Middle frontal gyrus (tissue), 1 donor: ENCODE data around the gene ASB13.

ENCODE experiments used
- DNase-seq: peaks from one replicate; pipeline ENCODE4 v3.0.0-alpha.2; 2015; ENCODE audit warnings: low spot score; ENCODE audit errors: extremely low spot score

ASB13 gene

DNA sequence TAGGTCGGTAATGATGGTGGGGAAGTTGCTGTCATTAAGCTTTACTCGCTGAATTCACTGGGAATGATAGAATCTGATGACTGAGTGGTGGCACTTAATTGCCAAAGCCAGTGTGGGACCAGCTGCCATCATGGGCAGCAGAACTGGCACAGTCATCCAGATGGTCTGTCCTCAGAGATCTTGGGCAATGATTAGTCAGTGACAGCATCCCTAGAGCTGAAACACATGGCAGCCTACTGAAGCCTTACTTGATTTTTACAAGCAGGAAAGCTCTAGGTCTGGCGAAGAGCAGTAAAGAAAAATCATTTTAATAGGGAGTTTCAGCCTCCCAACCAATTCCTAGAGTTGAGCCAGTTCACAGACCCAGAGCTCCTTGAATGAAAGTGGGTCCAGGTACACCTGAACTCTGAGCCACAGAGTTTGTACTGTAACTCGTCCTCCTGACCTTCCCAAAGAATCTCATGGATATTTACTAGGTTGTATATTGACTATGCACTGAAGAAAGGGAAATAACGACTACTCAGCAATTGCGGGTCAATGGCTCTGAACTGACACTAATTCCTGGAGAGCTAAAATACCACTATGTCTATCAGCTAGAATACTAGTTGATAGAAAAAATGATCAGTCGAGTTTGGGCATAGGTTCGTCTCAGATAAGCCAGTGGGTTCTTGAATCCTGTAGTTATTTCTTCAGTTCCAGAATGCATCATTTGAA, 4.4 kb upstream of the ASB13 start:
- no peak for DNase-seq

DNA sequence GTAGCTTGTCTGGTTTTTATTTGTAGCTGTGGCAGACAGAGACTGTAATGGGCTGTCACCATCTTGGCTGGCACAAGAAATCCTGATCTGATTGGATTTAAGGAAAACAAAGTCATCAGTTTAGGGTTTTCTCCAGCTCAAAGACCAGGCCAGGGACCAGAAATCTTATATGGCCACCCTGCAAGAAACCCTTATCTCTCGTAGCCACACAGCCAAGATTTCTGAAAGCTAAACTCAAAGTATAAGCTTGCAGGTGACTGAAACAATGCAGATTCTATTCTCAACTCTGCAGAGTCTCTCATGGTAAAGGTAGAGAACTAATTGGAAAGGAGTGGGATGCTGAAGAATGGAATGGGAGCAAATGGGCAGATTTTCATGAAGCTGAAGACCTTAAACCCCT, 3.2 kb upstream of the ASB13 start:
- no peak for DNase-seq

DNA sequence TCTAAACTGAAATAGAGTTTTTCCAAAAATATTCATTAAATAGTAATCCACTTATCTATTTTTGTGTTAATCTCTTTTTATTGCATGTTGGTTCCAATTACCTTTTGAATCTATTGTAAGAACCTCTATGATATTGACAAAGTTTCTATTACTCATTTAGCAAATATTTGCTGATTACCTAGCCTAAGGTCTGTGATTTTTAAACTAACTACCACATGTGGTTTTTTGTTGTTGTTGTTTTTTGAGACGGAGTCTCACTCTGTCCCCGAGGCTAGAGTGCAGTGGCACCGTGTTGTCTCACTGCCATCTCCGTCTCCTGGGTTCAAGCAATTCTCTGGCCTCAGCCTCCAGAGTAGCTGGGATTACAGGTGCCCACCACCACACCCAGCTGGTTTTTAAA, 2.0 kb upstream of the ASB13 start:
- no peak for DNase-seq

DNA sequence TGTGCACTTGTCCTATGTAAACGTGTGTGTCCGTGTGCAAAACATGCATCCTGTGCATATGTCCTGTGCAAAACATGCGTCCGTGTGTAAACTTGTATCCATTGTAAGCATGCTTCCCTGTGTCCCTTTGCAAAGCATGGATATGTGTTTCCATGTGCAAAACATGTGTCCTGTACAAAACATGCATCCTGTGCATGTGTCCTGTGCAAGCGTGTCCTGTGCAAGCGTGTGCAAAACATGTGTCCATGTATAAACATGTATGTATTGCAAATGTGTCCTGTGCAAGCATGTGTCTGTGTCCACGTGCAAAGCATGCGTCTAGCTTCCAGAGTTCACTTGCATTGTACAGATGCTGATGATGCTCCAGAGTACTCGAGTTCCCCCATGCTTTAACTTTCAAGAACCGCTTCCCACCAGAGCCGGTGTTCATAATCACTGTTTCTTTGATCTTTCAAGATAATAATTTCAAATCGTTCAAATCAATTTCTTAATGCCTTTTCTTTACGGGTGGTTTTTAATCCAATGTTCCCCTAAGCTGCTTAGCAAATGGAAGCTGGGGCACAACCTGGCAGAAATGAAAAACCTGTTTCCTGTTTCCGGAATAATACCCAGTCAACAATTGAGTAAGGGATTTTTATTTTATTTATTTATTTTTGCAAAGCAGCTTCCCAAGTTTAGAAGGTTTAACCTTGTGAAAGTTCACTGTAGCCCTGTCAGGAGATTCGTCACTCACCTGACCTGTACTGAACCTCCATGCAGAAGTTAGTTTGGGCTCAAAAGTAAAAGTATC, 641 bp upstream of the ASB13 start:
- no peak for DNase-seq

DNA sequence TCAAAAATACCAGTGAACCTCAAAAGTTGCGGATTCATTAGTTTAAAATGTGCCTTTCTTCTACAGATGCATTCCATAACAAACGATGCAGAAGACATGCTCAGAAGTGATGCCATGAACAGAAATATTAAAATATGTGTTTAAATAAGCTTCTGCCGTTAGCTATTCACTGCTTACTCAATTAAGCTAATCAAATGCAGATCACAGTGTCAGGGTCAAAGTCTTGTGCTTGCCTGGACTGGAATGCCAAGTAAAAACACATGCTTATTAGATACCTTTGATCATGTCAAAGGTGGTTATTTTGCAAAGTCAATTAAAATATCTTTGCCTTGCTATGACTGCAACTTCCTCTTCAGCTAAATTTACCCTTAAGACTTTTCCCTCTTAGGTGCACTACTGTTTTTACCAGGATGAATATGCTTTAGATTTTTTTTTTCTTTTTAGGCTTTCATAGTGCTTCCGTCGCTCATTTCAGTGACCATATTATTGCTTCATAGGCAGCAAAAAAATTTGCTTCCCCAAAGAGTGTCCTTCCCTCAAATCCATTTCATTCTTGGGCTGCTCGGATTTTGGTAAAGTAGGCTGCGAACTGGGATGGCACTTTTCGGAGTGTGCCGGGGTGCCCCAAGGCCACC, 905 bp downstream of the ASB13 start:
- no peak for DNase-seq

DNA sequence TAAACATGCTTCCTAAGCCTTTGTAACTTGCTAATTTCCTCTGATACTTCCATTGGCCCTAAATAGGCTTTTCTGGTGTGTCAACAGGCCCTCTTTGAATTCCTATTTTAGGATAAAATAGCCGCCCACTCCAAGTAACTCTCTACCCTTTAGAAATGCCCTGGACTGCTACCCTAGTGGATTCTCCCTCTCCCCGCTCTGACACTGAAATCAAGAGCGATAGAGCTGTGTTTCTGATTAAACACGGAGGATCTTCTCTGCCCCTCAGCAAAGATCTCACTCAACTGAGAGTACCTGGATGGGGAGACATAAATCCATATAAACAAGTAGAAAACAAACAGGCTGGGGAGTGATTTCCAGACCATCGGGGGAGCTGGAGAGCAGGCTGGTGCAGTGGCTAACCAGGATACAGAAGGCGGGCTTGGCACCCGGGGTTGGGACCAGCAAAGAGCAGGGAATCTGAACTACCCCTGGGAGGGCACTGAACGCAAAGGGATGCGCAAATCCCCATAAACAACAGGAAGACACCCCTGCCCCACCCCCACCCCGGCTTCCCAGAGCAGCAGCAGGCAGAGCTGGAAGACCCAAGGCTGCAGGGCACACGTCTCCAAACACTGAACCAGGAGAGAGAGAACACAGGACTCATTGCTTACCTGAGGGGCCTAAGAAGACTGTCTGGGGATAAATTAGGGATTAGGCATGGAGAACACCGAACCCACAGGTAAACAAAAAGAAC, 2.5 kb downstream of the ASB13 start:
- no peak for DNase-seq

DNA sequence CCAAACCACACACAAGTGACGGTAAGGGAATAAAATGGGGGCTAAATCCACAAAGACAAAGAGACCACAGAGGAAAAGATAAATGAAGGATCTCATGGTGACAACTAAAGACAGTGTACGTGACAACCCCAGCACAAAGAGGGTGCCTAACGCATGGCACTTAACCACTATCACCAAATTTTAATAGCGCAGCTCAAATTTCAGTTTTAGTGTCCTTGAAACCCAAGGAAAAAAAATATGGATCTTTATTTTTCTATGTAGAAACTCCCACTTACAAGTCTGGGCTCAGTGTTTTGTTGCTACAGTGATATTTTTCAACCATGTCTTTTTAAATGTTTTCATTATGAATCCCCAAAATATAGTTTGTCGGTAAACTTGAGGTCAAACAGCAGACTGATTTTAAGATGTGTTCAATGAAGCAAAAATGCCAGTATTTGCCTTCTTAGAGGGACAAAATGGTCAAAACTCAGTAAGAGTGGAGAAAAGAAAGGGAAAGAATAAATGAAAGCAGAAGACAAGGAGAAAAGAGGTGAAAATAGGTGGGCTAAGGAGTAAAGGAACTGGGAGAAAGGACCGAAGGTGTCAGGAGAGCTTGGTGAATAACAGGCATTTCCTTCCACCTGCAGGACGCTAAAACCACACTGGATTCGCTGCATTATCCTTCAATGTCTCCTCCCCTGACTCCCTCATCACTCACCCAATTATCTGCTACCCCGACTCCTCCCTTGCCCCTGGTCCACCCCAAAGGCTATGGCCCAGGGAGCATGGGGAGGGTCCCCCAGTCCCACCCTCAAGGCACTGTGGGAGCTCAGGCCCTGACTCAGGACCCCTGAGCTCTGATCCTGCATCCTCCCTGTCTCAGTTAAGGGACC, 3.5 kb downstream of the ASB13 start:
- DNase-seq, result no peak

DNA sequence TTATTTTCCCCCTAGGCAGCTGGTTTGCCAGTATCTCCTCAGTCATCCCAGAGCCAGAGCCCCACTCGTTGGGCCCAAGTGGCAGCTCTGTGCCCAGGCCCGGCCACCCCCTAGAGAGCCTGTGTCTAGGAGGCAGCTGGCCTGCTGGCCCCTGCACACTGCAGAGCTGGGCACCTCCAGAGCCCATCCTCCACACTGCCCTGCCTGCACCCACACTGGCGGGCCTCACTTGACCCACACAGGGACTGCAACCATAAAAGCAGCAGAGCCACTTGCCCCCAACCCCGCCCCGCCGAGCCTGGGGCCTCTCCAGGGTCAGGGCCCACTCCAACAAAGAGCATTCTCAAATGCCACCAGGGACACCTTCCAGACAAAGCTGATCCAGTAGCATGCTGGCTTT, 5.4 kb downstream of the ASB13 start:
- DNase-seq, result no peak

DNA sequence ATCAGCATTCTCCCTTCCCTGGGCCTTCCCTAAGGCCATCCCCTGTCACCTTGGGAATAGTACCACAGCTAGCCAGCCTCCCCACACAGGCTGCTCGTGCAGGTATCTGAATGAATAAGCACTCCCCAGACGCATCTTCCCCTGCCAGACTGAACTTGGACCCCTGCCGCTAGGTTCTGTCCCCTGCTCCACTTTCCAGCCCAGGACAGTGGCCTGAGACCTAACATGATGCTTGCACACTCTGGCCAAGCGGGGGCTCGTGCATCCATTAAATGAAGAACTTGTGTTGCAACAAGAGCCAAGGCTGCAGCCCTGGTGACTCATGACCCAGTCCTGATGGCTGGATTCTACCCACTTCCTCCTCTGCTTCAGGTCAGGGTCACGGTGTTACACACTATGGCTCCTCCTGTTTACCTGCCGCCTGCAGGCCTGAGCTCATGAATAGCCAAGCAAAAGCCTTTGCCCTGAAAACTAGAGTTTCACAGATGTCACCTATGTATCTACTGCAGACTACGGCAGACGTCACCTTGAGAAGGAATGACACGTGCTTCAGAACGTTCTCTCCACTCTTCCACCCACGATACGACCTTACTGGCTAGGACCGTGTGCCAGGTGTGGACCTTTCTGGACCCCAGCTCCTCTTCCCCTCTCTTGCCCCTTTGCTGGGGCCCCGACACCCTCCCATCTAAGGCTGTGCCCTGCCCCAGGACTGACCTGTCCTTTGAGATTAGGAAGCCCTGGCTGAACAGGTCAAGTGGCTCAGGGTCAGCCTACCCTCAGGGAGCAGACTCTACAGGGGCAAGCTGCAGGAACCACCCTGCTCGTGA, 6.5 kb downstream of the ASB13 start:
- no peak for DNase-seq

DNA sequence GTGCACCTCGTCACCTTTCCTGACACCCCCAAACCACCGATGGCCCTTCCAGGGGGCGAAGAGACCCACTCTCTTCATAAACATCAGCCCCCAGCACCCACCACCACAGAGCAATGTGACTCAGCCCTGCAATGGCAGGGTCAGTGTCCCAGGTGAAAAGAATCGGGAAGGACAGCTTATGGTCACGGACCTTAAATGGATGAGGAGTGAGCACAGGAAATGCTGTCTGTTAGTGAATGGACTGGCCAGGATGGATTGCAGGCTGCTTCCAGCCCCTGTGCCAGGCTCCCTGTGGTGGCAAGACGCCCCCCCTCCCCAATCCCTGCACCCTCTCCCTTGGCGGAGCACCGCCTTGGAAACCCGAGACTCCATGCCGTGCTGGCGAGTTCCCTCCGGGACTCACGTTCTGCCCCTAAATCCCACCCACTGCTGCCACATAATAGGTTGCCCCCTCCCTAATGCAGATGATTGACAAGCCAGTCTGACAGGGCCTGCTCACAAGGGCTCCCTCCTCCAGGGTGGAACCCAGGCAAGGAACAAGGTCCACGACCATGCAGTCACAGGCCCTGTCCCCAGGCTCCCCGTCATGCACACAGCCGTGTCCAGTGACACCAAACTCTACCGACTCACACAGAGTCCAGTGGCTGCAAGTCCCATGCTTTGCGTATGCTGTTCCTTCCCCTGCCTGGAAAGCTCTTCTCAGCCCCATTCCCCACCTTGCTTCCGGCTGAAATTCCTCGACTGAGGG, 7.3 kb downstream of the ASB13 start:
- no peak for DNase-seq

DNA sequence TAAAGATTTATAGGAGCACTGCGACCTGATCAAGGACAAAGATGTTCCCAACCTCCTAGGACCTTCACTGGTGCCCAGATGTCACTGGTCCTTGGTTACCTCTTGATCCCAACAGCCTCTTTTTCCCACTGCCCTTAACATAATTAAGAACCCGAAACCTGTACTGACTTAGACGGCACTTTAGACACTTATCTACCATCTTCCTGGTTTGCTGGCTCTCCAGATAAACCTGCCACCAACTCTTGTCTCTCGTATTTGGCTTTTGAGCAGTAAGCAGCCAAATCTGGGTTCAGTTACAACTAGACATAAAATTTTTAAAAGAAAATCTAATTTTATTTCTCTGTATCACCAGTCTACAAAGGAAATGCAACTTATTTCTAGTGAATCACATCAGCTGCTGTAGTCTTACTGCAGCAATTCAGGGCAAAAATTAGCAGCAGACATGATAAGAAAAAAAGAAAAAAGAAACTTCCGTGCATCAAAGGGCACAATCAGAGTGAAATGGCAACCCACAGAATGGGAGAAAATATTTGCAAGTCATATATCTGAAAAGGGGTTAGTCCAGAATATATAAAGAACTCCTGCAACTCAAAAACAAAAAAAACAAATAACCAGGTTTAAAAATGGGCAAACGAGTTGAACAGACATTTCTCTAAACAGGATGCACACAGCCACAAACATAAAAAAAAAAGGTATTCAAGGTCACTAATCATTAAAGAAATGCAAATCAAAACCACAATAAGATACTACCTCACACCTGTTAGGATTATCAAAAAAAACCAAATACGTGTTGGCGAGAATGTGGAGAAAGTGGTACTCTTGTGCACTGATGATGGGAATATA, 9.4 kb downstream of the ASB13 start:
- no peak for DNase-seq

DNA sequence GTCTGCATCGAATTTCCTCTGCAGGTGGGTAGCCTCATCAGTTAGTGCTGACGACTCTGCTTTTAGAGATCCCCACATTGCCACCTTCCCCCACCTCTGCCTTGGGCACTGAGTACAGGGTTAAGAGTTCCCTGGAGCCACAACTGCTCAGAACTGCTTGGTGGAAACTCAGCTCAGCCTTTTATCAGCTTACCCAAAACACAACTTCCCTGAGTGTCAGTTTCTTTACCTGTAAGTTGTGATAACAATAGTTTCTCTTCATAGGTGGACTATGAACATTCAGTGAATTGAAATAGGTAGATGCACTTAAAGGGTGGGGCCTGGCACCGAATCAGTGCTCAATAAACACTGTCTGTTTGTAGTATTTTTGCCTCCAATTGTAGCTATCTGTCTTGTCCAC, 11.3 kb downstream of the ASB13 start:
- DNase-seq, result no peak

DNA sequence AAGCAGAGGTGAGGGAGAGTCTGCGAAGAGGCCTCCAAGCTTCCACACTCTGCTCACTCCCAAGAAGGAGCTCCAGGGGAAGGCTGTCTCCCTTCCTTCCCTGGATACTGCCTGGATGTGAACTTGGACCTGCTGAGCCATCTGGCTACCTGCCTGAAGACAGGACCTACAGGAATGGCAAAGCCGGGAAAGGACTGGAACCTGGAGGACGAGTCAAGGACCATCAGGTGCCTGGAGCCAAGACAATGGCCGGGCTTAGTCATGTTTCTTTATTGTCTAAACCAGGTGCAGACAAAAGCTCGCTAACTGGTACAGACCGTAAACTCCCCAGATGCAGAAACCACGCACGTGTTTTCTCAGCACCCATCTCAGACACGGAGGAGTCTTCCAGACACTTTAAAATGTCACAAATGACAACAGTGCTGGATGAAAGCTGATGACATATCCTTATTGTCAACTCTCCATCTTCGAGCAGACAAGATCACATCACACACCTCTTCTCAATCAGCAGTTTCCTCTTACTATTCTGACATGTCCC, 12.1 kb downstream of the ASB13 start:
- DNase-seq, result no peak

DNA sequence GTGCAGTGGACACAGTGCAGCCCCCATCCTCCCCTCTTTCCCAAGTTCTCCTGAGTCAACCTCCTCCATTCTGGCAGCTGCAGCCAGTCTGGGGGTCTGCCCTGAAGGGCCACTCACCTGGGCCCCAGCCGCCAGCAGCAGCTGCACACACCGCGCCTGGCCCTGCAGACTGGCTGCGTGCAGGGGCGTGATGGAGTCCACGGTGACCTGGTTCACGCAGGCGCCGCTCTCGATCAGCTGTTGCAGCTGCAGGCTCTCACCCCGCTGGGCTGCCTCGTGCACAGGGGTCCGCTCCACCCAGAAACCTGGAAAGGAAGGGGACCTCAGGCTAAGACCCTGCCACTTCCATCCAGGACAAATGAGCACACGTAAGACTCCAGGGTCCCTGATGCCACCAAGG, 13.6 kb downstream of the ASB13 start:
- DNase-seq, result no peak

DNA sequence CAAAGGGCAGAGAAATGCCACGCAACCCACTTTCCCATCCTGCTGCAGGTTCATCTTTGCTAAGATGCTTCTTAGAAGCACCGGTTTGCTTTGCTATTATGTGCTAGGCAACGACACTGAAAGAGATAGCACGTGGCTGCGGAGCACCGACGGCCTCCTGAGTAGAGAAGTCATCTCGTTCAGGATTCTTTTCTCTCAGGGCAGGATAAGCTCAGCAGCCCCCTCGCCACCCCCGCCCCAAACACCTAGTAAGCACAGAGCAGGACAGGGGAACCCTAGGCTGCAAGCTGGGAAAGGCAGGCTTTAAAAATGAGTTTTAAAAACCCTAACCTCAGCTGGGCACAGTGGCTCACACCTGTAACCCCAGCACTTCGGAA, 15.0 kb downstream of the ASB13 start:
- no peak for DNase-seq

DNA sequence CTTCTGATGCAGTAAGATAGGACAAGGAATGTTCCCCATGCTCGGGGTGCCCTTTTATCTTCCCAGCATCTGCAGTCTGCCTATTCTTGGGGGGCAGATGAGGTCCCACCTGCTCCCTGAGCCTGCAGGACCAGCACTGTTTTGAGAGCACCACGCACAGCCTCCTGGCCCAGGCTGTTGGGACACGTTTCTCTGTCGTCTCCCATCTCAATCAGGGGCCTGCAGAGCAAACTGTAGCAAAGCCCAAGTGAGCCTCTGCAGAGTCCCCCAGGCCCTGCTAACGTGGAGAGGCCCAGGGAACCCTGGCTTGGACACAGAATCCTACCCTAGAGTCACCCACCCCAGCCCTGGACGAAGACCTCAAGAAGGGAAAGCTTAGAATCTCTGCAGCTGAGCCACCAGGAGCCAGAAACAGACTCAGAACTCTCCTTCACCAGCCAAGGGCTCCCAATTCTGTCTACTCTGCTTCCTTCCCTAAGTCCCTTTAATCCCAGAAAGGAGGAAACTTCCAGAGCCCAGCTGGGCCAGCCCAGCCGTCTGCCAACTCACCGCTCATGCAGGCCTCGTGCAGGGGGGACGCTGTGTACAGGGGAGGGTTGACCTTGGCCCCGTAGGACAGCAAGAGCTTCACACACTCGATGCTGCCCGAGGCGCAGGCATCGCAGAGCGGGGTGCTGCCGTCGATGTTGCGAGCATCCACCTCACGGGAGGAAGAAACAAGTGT, 15.6 kb downstream of the ASB13 start:
- no peak for DNase-seq

DNA sequence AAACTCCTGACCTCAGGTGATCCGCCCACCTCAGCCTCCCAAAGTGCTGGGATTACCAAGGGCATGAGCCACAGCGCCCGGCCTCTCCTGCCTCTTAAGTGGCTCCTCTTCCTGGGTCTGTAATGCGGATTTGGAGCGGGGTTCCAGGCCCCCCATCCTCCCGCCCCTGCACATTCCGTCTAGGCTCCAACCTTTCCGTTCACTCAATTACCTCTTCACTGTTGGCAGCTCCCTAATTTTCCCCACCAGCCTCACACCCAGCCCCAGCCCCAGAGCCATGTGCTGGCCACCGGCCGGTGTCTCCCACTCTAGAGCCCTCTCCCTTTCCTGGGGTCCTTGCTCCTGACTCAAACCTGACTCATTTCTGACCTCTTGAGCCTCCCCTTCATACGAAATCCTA, 16.6 kb downstream of the ASB13 start:
- no peak for DNase-seq
